ENCODE measurements around the gene CYB561D2. TPM values are rescaled to one million over a fixed set of nuclear protein-coding genes. Genes with fewer than 3 reads are reported as not detected.

Gene CYB561D2
- total RNA-seq, 1 experiment from 2014 or later, result 9.5 TPM

- H3K4me1 ChIP-seq (ENCODE audit: control insufficient read depth in 1 of 2, insufficient read depth in 2 of 2, low read length in 2 of 2), result peaks cover 0 to 12% of the 10 kb centered on the region in 2 experiments; a peak in 2 of 4 replicates
- no peaks in the 10 kb centered on the region for H3K79me2 ChIP-seq (ENCODE audit: insufficient read depth, low read length)
- no TSS peak for BruUV-seq (replicated peaks)
- H3K36me3 ChIP-seq (ENCODE audit: control insufficient read depth in 1 of 2, insufficient read depth in 2 of 2, low read length in 2 of 2), result no peaks in the 10 kb centered on the region
- H3K9ac ChIP-seq (ENCODE audit: low read length), result no peak overlapping the region
- peak; percentile 77 for ATAC-seq
- no peaks in the 10 kb centered on the region for H3K9me3 ChIP-seq (ENCODE audit: control insufficient read depth in 1 of 2, insufficient read depth in 1 of 2, low read depth in 1 of 2, low read length in 2 of 2)
- intact Hi-C loops (cut with micrococcal nuclease), result no loop called here
- H3K27me3 ChIP-seq (ENCODE audit: insufficient read depth, low read length), result no peaks in the 10 kb centered on the region
- H2AFZ ChIP-seq (ENCODE audit: low read depth, low read length, poor library complexity, severe bottlenecking), result no peak overlapping the region
- TF ChIP-seq CTCF (IDR thresholded peaks at IDR 0.05 in 2 of 3, conservative IDR thresholded peaks at IDR 0.05 in 1 of 3; ENCODE audit: borderline replicate concordance in 1 of 3, insufficient read depth in 1 of 3, low read depth in 2 of 3, low read length in 2 of 3) (peak in 2 of 3 experiments; percentile 51; a peak in 4 of 6 replicates), CEBPB (IDR thresholded peaks at IDR 0.05; ENCODE audit: low read depth) (no peak)
- no peak overlapping the region for H3K4me2 ChIP-seq (ENCODE audit: low read length)
- no peak for DNase-seq (ENCODE audit: low read depth, low spot score)
- H3K4me3 ChIP-seq (replicated peaks in 1 of 2; ENCODE audit: low read depth in 1 of 2, low read length in 2 of 2), result no peak overlapping the region
- RAD21 ChIA-PET (ENCODE audit: low non-redundant PET in 1 of 2, low total read pairs in 2 of 2, uncharacterized antibody in 2 of 2, unreplicated experiment in 2 of 2), result no interaction called here
- H3K9me2 ChIP-seq (ENCODE audit: insufficient read depth), result no peaks in the 10 kb centered on the region
- POLR2A ChIA-PET, result no interaction called here
- H3K27ac ChIP-seq (ENCODE audit: low read depth, low read length), result no peak overlapping the region
- H4K20me1 ChIP-seq (ENCODE audit: insufficient read depth), result no peaks in the 10 kb centered on the region
- CTCF ChIA-PET, result no interaction called here
These were observed 37.5 kb downstream of the CYB561D2 start for GRCh38 chr3:50388016-50388719.

GRCh38 chr3:50388720-50389413, 38.2 kb downstream of the CYB561D2 start:
- Histone ChIP-seq H3K79me2 (ENCODE audit: insufficient read depth, low read length) (no peaks in the 10 kb centered on the region), H3K4me2 (ENCODE audit: low read length) (no peak overlapping the region), H3K9me2 (ENCODE audit: insufficient read depth) (no peaks in the 10 kb centered on the region), H3K27me3 (ENCODE audit: insufficient read depth, low read length) (no peaks in the 10 kb centered on the region), H4K20me1 (ENCODE audit: insufficient read depth) (no peaks in the 10 kb centered on the region), H3K4me3 (replicated peaks in 1 of 2; ENCODE audit: low read depth in 1 of 2, low read length in 2 of 2) (no peak overlapping the region), H3K36me3 (ENCODE audit: control insufficient read depth in 1 of 2, insufficient read depth in 2 of 2, low read length in 2 of 2) (no peaks in the 10 kb centered on the region), H3K27ac (ENCODE audit: low read depth, low read length) (no peak overlapping the region), H3K9me3 (ENCODE audit: control insufficient read depth in 1 of 2, insufficient read depth in 1 of 2, low read depth in 1 of 2, low read length in 2 of 2) (no peaks in the 10 kb centered on the region), H2AFZ (ENCODE audit: low read depth, low read length, poor library complexity, severe bottlenecking) (no peak overlapping the region), H3K9ac (ENCODE audit: low read length) (no peak overlapping the region), H3K4me1 (ENCODE audit: control insufficient read depth in 1 of 2, insufficient read depth in 2 of 2, low read length in 2 of 2) (peaks cover 0 to 15% of the 10 kb centered on the region in 2 experiments; a peak in 2 of 4 replicates)
- TF ChIP-seq TCF7L2 (IDR thresholded peaks at IDR 0.05; ENCODE audit: borderline replicate concordance, extremely low read depth, insufficient read depth, insufficient read length) (no peak), POLR2AphosphoS5 (IDR thresholded peaks at IDR 0.05; ENCODE audit: low read depth, low read length) (no peak), EZH2phosphoT487 (IDR thresholded peaks at IDR 0.05; ENCODE audit: borderline replicate concordance) (no peak), FOSL1 (IDR thresholded peaks at IDR 0.05; ENCODE audit: low read depth) (no peak), SP1 (IDR thresholded peaks at IDR 0.05; ENCODE audit: low read depth) (no peak), ZFX (IDR thresholded peaks at IDR 0.05) (no peak), POLR2A (IDR thresholded peaks at IDR 0.05; ENCODE audit: borderline replicate concordance, extremely low read depth, insufficient read depth, insufficient read length) (no peak)
- intact Hi-C loops (cut with micrococcal nuclease), result no loop called here
- ChIA-PET CTCF (no interaction called here), POLR2A (no interaction called here), RAD21 (ENCODE audit: low non-redundant PET in 1 of 2, low total read pairs in 2 of 2, uncharacterized antibody in 2 of 2, unreplicated experiment in 2 of 2) (no interaction called here)
- no TSS peak for BruUV-seq (replicated peaks)
- no peak for DNase-seq (ENCODE audit: low read depth, low spot score)
- no peak for ATAC-seq

Data from HCT116 (cell line).